ENCODE results near the gene FNTB.

FNTB gene

DNA sequence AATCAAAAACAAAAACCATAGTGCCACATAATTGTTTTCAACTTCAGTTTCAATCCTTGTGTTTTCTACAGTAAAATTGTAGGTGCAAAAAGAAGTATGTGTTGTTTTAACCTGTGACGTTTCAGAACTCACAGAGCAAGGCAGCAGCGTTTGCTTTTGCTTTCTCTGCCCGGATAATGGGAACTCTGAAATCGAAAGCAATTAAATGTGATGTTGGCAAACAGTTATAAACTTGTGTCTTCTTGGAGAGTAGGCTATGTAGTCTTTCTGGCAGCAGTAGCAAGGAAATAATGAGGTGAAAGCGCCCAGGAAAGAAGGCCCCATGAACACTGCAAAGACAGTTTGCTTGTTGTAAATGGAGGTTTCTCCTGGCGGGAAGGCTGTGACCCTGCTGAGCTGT, 39.1 kb downstream of the FNTB start:
- TF ChIP-seq, protein P1, sequence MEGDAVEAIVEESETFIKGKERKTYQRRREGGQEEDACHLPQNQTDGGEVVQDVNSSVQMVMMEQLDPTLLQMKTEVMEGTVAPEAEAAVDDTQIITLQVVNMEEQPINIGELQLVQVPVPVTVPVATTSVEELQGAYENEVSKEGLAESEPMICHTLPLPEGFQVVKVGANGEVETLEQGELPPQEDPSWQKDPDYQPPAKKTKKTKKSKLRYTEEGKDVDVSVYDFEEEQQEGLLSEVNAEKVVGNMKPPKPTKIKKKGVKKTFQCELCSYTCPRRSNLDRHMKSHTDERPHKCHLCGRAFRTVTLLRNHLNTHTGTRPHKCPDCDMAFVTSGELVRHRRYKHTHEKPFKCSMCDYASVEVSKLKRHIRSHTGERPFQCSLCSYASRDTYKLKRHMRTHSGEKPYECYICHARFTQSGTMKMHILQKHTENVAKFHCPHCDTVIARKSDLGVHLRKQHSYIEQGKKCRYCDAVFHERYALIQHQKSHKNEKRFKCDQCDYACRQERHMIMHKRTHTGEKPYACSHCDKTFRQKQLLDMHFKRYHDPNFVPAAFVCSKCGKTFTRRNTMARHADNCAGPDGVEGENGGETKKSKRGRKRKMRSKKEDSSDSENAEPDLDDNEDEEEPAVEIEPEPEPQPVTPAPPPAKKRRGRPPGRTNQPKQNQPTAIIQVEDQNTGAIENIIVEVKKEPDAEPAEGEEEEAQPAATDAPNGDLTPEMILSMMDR (IDR thresholded peaks at IDR 0.05) = no peak

DNA sequence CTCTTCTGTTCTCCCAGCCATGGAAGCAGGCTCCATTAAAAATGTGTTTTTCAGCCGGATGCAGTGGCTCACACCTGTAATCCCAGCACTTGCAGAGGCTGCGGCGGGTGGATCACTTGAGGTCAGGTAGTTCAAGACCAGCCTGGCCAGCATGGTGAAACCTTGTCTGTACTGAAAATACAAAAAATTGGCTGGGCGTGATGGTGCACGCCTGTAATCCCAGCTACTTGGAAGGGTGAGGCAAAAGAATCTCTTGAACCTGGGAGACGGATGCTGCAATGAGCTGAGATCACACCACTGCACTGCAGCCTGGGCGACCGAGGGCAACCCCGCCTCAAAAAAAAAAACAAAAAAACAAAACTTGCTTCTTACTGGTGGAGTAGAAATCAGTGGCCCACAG, 39.8 kb downstream of the FNTB start:
- TF ChIP-seq, protein P1 (IDR thresholded peaks at IDR 0.05) = no peak

DNA sequence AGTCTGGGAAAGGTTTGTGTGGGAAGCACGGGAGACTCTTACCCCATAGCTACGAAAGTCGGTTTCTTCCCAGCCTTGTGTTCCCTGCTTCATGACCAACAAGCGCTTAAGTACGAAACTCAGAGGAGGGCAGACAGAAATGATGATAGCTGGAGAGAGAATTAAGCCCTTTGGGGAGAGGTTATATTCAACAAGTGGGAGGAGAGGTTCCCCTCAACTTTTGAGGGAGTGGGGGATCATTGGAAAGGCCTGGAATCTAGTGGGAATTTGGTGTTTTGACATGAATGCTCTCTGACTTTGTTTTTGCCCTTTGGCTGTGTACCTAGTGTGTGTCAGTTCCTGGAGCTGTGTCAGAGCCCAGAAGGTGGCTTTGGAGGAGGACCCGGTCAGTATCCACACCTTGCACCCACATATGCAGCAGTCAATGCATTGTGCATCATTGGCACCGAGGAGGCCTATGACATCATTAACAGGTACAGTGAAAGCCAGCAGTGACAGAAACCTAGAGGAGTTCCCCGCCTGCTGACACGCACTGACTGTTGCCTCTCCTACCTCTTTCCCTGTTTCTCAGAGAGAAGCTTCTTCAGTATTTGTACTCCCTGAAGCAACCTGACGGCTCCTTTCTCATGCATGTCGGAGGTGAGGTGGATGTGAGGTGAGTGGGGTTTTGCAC, 40.6 kb downstream of the FNTB start:
- TF ChIP-seq, protein P1 (IDR thresholded peaks at IDR 0.05) = no peak

DNA sequence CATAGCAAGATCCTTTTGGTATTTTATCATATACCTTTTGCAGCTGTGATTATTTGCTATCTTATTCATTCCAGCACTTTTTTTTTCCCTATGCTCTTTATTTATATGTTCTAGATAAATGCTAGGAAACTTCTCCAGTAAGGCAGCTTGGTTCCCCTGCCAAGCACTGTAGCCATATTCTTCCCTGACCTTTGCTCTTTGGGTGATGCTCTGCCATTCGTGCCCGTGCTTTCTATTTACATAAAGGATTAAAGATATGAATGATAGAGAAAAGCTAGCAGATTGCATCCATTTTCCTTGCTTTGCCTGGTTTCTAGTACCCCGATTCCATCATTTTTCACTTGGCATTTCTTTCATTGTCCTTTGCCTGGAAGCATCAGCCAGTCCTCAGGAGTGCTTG, 42.2 kb downstream of the FNTB start:
- TF ChIP-seq, protein P1 (IDR thresholded peaks at IDR 0.05) = no peak

DNA sequence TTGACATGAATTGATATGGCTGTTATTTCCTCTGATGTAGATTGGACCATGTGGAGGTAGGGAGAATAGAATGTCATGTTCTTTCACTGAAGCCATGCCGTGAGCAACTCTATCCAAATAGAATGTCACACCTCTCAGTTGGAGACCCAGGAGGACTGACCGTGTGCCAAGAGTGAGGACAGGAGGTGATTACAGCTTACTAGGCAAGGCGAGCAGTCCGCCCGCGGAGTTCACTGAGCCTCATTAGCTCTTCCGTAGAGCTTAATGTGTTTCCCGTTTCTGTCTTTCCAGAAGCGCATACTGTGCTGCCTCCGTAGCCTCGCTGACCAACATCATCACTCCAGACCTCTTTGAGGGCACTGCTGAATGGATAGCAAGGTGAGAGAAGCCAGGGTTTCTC, 45.6 kb downstream of the FNTB start:
- TF ChIP-seq, protein P1 (IDR thresholded peaks at IDR 0.05) = no peak

DNA sequence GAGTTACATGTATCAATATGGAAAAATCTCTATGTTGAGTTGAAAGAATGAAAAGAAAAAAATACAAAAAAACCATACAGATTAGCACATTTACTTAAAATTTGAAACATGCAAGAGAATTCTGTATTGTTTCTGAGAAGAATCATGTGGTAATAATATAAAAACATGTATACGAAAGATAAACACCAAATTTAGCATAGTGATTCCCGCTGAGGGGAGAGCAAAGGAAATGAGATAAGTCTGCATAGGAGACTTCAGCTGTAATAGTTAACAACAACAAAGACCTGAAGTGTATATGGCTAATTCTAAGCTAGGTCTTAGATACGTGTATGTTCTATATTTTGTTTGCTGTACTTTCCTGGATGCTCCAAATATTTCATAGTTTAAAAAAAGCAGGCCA, 46.5 kb downstream of the FNTB start:
- TF ChIP-seq, protein P1 (IDR thresholded peaks at IDR 0.05) = no peak

DNA sequence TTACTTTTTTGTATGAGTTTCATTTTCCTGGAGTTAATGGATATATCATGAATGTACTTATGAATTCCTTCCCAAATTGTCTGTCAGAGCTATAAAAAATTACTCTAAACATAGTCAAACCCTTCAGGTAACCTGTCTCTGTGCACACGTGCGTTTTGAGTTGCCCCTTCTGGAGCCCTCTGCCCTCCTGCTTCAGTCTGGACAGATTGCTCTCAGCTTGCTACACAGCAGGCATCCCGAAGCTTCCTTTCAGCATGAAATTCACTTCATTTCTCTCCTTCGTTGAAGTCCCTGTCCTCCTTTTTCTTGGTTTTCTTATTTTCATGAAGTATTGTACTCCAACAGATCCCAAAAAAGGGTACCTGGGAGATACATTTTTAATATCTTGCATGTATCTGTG, 47.3 kb downstream of the FNTB start:
- TF ChIP-seq, protein P1 (IDR thresholded peaks at IDR 0.05) = no peak

DNA sequence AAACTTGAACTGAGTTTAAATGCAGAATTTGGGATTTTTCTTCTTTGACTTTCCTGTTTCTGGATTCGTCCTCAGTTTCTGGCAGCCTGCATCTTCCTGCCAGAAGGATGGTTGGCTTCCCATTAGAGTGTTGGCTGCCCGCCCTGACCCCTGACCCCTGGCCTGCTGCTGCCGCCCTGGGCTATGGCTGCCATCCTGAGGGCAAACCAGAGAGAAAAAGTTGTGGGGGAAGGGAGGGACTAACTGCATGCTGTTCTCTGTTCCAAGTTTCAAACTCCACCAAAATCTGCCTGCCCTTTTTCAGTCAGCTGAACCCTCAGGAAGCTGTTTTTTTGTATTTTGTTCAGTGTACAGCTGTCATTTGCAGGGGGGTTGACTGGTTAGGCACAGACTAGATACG, 48.4 kb downstream of the FNTB start:
- TF ChIP-seq, protein P1 (IDR thresholded peaks at IDR 0.05) = no peak

Data from LNCAP (cell line).